AG09309 (cell line): ENCODE measurements around the gene RSPH1.

Experiments used
- DNase-seq: peaks from one replicate; pipeline ENCODE4 v3.0.0-alpha.2; 2010; ENCODE audit warnings: low read depth
- H3K4me3 ChIP-seq: 2 replicates; pipeline ENCODE4 v1.5.1; 2011; ENCODE audit warnings: mild to moderate bottlenecking, low read depth, low read length, moderate library complexity; ENCODE audit not compliant: control insufficient read depth
- CTCF ChIP-seq: IDR thresholded peaks from 2 replicates; pipeline ENCODE4 v1.5.1; 2011; ENCODE audit warnings: mild to moderate bottlenecking, low read depth, low read length, inconsistent platforms; ENCODE audit not compliant: insufficient read depth, control insufficient read depth; ENCODE audit errors: missing control alignments

The RSPH1 gene

GRCh38 chr21:42423685-42424084, 72.3 kb downstream of the RSPH1 start:
- no peak for TF ChIP-seq CTCF
- DNase-seq: no peak
- no peak overlapping the region for H3K4me3 ChIP-seq

- no peak for DNase-seq
- no peak for TF ChIP-seq CTCF
- H3K4me3 ChIP-seq: no peak overlapping the region
Observed at GRCh38 chr21:42423197-42423675, 72.8 kb downstream of the RSPH1 start.
